GM12801 (cell line): ENCODE data around the gene LRRIQ1.

Experiments used
- CTCF ChIP-seq: IDR thresholded peaks from one replicate; pipeline ENCODE4 v1.5.1; 2011; ENCODE audit warnings: control low read depth; ENCODE audit not compliant: insufficient read length; ENCODE audit errors: extremely low read depth

The LRRIQ1 gene

GRCh38 chr12:85260447-85260846 is 224.3 kb downstream of the LRRIQ1 start:
- no peak for TF ChIP-seq CTCF

- TF ChIP-seq CTCF = no peak
These were observed 224.7 kb downstream of the LRRIQ1 start for GRCh38 chr12:85260896-85261295.

- no peak for TF ChIP-seq CTCF
These were observed 230.2 kb downstream of the LRRIQ1 start for GRCh38 chr12:85266356-85266755.

GRCh38 chr12:85273381-85274314 is 237.5 kb downstream of the LRRIQ1 start:
- TF ChIP-seq CTCF = no peak

DNA sequence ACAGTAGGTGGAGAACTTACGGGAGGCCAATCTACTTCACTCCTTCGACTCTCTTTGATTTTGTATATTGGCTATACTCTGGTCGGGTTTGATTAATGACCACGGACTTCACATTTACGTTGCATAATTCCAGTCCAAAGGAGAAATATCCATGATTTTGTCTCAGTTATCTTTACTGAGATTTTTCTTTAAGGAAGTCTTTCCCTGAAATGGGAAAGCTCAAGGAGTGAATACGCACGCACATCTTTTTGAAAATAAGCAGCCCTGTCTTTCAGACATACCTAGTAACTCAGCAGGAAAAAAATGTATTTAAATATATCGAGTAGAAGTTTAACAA is 238.1 kb downstream of the LRRIQ1 start:
- no peak for TF ChIP-seq CTCF

- TF ChIP-seq CTCF = no peak
These were observed 239.2 kb downstream of the LRRIQ1 start for GRCh38 chr12:85275374-85275773.

GRCh38 chr12:85277191-85277590 is 241.0 kb downstream of the LRRIQ1 start:
- no peak for TF ChIP-seq CTCF
